ENCODE results near the gene HTRA2. TPM values are rescaled to one million over a fixed set of nuclear protein-coding genes. Genes with fewer than 3 reads are reported as not detected.

HTRA2 gene
- total and polyA plus RNA-seq, 4 donors: 32.0 to 57.3 (median 51.5) TPM

DNA sequence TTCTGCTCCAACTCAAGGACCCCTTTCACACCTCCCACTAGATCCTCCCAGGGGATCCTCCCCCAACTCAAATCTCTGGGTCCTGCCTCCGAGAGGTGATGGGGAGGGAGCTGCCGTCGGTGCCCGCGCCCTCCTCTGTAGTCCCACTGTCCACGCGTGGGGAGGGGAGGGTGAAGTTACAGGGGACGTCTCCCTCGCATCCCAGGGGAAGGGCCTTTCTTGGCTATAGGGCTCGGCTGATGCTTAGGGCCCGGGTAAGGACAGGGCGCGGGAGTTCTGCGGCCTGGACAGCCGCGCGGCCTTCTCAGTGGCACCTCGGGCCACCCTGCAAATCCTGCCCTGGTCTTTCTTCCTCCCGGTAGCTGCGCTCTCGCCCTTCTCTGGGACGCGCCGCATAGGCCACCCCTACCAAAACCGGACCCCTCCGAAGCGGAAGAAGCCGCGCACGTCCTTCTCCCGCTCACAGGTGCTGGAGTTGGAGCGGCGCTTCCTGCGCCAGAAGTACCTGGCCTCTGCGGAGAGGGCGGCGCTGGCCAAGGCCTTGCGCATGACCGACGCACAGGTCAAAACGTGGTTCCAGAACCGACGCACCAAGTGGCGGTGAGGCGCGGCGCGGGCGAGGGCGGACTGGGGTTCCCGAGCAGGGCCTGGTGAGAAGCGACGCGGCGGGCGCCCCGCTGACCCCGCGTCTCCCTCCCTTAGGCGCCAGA, 14.3 kb upstream of the HTRA2 start:
- DNase-seq (ENCODE audit: low read depth in 4 of 6, low spot score in 6 of 6): peak in 1 of 6 donors; percentile 10
- Histone ChIP-seq H3K36me3 (ENCODE audit: control insufficient read depth, insufficient read depth, low read length) (no peaks in the 10 kb centered on the region), H3K27ac (ENCODE audit: low read depth, low read length) (no peak overlapping the region), H3K4me1 (ENCODE audit: control insufficient read depth, insufficient read depth, low read length) (peaks cover 29% of the 10 kb centered on the region), H3K9me3 (ENCODE audit: control insufficient read depth, insufficient read depth, low read length) (no peaks in the 10 kb centered on the region), H3K27me3 (ENCODE audit: control insufficient read depth, insufficient read depth, low read length) (peaks cover 98% of the 10 kb centered on the region), H3K4me3 (ENCODE audit: low read depth, low read length) (no peak overlapping the region)
- WGBS (ENCODE audit: insufficient coverage): 1% methylated on average over 52 of the region's 60 CpGs

DNA sequence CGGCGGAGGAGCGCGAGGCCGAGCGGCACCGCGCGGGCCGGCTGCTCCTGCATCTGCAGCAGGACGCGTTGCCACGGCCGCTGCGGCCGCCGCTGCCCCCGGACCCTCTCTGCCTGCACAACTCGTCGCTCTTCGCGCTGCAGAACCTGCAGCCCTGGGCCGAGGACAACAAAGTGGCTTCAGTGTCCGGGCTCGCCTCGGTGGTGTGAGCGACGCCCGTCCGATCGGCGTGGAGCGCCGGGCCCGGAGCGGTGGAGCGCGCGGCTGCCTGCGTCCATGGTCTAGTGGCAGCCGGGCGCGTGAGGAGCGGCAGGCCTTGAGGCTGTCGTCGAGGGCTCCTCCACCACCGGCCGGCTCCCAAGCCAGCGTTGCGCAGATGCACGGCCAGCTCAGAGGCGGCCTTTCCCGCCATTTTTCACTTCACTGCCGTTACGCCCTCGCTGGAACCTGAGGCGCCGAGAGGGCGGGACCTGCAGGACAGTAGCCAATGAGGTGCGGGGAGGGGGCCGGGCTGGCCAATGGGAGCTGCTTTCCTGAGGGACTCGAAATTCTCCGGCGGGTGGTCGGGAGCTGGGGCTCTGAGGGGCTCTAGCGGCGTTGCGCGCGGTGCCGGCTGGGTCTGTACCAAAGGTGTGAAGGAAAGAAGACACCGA, 13.6 kb upstream of the HTRA2 start:
- H3K4me3 ChIP-seq (ENCODE audit: low read depth, low read length): no peak overlapping the region
- H3K27ac ChIP-seq (ENCODE audit: low read depth, low read length): no peak overlapping the region
- WGBS (ENCODE audit: insufficient coverage): under 1% methylated on average over 72 of the region's 72 CpGs
- H3K27me3 ChIP-seq (ENCODE audit: control insufficient read depth, insufficient read depth, low read length): peaks cover 95% of the 10 kb centered on the region
- H3K9me3 ChIP-seq (ENCODE audit: control insufficient read depth, insufficient read depth, low read length): no peaks in the 10 kb centered on the region
- H3K4me1 ChIP-seq (ENCODE audit: control insufficient read depth, insufficient read depth, low read length): peaks cover 29% of the 10 kb centered on the region
- DNase-seq (ENCODE audit: low read depth in 4 of 6, low spot score in 6 of 6): peak in 2 of 6 donors; percentile 87 to 88
- no peaks in the 10 kb centered on the region for H3K36me3 ChIP-seq (ENCODE audit: control insufficient read depth, insufficient read depth, low read length)

DNA sequence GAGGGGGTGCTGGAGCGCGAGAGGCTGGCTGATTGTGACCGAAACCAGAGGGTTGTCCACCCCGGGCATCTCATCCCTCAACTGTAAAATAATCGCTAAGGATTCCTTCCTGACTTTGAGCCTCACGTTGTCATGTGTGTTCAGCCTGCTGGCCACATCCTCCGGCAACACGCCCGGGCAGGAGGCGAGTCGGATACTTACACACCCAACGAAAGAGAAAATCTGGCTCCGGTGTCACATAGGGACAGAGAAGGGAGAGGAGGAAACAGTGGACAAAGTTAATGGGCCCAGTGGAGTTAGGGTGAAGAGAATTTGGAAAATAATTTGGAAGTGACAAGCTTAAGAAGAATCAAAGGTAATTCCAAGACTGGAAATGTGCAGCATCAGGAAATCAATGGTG, 13.1 kb upstream of the HTRA2 start:
- H3K27ac ChIP-seq (ENCODE audit: low read depth, low read length): no peak overlapping the region
- no peaks in the 10 kb centered on the region for H3K9me3 ChIP-seq (ENCODE audit: control insufficient read depth, insufficient read depth, low read length)
- H3K4me3 ChIP-seq (ENCODE audit: low read depth, low read length): no peak overlapping the region
- H3K4me1 ChIP-seq (ENCODE audit: control insufficient read depth, insufficient read depth, low read length): peaks cover 29% of the 10 kb centered on the region
- DNase-seq (ENCODE audit: low read depth in 4 of 6, low spot score in 6 of 6): no peak
- WGBS (ENCODE audit: insufficient coverage): 78% methylated on average over 11 of the region's 13 CpGs
- no peaks in the 10 kb centered on the region for H3K36me3 ChIP-seq (ENCODE audit: control insufficient read depth, insufficient read depth, low read length)
- H3K27me3 ChIP-seq (ENCODE audit: control insufficient read depth, insufficient read depth, low read length): peaks cover 90% of the 10 kb centered on the region

DNA sequence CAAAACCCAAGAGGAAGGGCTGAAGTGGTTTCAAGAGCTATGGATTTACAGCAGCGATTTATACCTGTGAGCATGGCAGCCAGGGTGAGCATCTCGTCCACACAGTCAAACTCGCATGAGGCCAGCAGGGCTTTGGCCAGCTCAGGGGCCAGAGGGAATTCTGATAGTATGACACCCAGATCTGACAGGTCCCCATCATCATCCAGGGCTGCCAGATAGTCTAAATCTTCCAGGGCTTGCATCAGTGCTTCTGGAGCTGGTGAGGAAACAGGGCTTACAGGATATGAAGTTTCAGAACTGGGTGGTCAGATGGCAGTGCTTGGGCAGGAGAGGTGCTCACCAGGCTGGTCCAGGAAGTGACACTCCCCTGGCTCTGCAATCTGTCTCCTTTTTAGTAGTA, 7.2 kb upstream of the HTRA2 start:
- H3K27me3 ChIP-seq (ENCODE audit: control insufficient read depth, insufficient read depth, low read length): peaks cover 33% of the 10 kb centered on the region
- DNase-seq (ENCODE audit: low read depth in 4 of 6, low spot score in 6 of 6): no peak
- WGBS (ENCODE audit: insufficient coverage): 79% methylated on average over 3 of the region's 3 CpGs

GRCh38 chr2:74524005-74524404, 5.7 kb upstream of the HTRA2 start:
- Histone ChIP-seq H3K36me3 (ENCODE audit: control insufficient read depth, insufficient read depth, low read length) (peaks cover 31% of the 10 kb centered on the region), H3K4me1 (ENCODE audit: control insufficient read depth, insufficient read depth, low read length) (peaks cover 11% of the 10 kb centered on the region), H3K27me3 (ENCODE audit: control insufficient read depth, insufficient read depth, low read length) (peaks cover 18% of the 10 kb centered on the region), H3K4me3 (ENCODE audit: low read depth, low read length) (no peak overlapping the region), H3K27ac (ENCODE audit: low read depth, low read length) (no peak overlapping the region), H3K9me3 (ENCODE audit: control insufficient read depth, insufficient read depth, low read length) (no peaks in the 10 kb centered on the region)
- no peak for DNase-seq (ENCODE audit: low read depth in 4 of 6, low spot score in 6 of 6)
- WGBS (ENCODE audit: insufficient coverage): 87% methylated on average over 7 of the region's 9 CpGs

More for the DNA sequence above, 7.2 kb upstream of the HTRA2 start:
- no peaks in the 10 kb centered on the region for H3K4me1 ChIP-seq (ENCODE audit: control insufficient read depth, insufficient read depth, low read length)
- H3K9me3 ChIP-seq (ENCODE audit: control insufficient read depth, insufficient read depth, low read length): no peaks in the 10 kb centered on the region
- H3K36me3 ChIP-seq (ENCODE audit: control insufficient read depth, insufficient read depth, low read length): peaks cover 20% of the 10 kb centered on the region
- H3K27ac ChIP-seq (ENCODE audit: low read depth, low read length): no peak overlapping the region
- no peak overlapping the region for H3K4me3 ChIP-seq (ENCODE audit: low read depth, low read length)

DNA sequence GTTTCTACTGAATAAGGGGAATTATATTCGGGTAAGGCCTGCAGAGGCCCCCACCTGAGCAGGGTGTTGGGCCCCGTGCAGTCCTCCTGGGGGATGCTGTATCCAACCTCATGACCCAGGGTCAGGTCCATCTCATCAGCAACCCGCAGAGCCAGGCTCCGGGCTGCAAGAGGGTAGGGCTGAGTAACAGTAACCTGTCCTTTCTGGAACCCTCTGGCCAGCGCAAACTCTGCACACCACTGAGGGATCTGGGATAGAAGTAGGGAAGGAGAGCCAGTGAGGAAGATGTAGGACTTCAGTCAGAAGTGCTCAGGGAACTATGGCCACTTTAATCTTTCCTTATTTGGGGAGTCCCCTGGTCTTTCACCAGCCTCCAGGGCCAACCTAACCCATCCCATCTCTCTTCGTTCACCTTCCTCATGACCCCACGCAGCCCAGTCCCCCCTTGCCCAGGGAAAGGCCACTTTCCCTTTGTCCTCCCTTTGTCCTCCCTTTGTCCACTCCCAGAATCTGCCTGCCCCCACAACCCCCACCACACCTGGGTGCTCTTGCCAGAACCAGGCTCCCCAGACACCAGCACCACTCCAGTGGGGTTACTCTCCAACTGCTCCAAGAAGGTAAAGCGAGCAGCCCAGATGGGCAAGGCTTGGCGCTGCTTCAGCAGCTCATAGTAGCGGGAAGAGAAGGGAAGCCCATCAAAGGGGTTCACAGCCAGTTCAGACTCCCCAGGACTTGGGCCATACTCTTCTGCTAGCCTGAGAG, 4.6 kb upstream of the HTRA2 start:
- Histone ChIP-seq H3K36me3 (ENCODE audit: control insufficient read depth, insufficient read depth, low read length) (peaks cover 31% of the 10 kb centered on the region), H3K27ac (ENCODE audit: low read depth, low read length) (no peak overlapping the region), H3K4me1 (ENCODE audit: control insufficient read depth, insufficient read depth, low read length) (peaks cover 13% of the 10 kb centered on the region), H3K4me3 (ENCODE audit: low read depth, low read length) (no peak overlapping the region), H3K27me3 (ENCODE audit: control insufficient read depth, insufficient read depth, low read length) (peaks cover 7% of the 10 kb centered on the region), H3K9me3 (ENCODE audit: control insufficient read depth, insufficient read depth, low read length) (no peaks in the 10 kb centered on the region)
- DNase-seq (ENCODE audit: low read depth in 4 of 6, low spot score in 6 of 6): no peak
- 93% methylated on average over 10 of the region's 10 CpGs for WGBS (ENCODE audit: insufficient coverage)

GRCh38 chr2:74525717-74526648, 3.8 kb upstream of the HTRA2 start, which contains the start of gene DQX1:
Gene DQX1, minus strand, starts transcription at chr2:74526231. Its CDS starts 502 bp downstream, at chr2:74525729.
- Histone ChIP-seq H3K4me1 (ENCODE audit: control insufficient read depth, insufficient read depth, low read length) (peaks cover 19% of the 10 kb centered on the region), H3K27ac (ENCODE audit: low read depth, low read length) (no peak within 1 kb of the TSS), H3K4me3 (ENCODE audit: low read depth, low read length) (no peak within 1 kb of the TSS), H3K27me3 (ENCODE audit: control insufficient read depth, insufficient read depth, low read length) (no peaks in the 10 kb centered on the region), H3K36me3 (ENCODE audit: control insufficient read depth, insufficient read depth, low read length) (peaks cover 31% of the 10 kb centered on the region), H3K9me3 (ENCODE audit: control insufficient read depth, insufficient read depth, low read length) (no peaks in the 10 kb centered on the region)
- 100% methylated on average over 2 of the region's 11 CpGs for WGBS (ENCODE audit: insufficient coverage)
- peak in 1 of 6 donors; percentile 81 for DNase-seq (ENCODE audit: low read depth in 4 of 6, low spot score in 6 of 6)

DNA sequence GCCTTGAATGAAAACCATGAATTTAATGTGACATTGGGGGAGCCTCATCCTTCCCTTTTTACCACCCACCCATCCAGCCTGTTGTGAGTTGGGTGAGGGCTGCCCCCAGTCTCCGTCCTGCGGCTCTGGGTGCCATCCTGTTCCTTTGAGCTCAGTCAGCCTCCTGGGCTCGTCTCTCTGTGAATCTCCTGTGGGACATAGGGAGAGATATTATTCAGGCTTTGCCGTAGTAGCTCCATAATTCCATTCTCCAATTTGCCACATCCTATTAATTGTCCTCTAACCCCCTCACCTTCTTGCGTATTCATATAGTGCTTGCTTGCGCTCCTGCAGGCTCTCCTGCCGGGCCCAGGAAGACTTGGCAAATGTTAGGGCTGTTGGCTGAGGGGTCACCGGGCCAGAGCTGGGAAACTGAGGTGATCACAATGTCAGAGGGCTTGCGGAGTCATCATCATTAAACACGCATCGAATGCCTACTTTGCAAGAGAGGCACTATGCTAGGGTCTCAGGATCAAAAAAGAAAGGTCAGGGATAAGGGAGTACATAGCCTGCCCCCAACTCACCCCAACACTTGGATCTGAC, 3.0 kb upstream of the HTRA2 start:
- peaks cover 27% of the 10 kb centered on the region for H3K4me1 ChIP-seq (ENCODE audit: control insufficient read depth, insufficient read depth, low read length)
- no peak overlapping the region for H3K27ac ChIP-seq (ENCODE audit: low read depth, low read length)
- H3K36me3 ChIP-seq (ENCODE audit: control insufficient read depth, insufficient read depth, low read length): peaks cover 36% of the 10 kb centered on the region
- WGBS (ENCODE audit: insufficient coverage): 96% methylated on average over 4 of the region's 11 CpGs
- DNase-seq (ENCODE audit: low read depth in 4 of 6, low spot score in 6 of 6): no peak
- no peaks in the 10 kb centered on the region for H3K27me3 ChIP-seq (ENCODE audit: control insufficient read depth, insufficient read depth, low read length)
- no peak overlapping the region for H3K4me3 ChIP-seq (ENCODE audit: low read depth, low read length)
- H3K9me3 ChIP-seq (ENCODE audit: control insufficient read depth, insufficient read depth, low read length): no peaks in the 10 kb centered on the region

Measured in spinal cord (tissue), 10 donors.